GM21526 (cell line): ENCODE results near the gene BACH2.
"Not testable (repeated sequence)": the region's sequence is repeated elsewhere in the genome, so short reads cannot be mapped to it uniquely, and the experiment has no call there.

Source experiments
- ATAC-seq: cut with Tn5 transposase; IDR thresholded peaks from one replicate; pipeline ENCODE4 v1.9.1; 2021; ENCODE audit warnings: moderate library complexity; ENCODE audit not compliant: unreplicated experiment, low FRiP score

BACH2 gene

DNA sequence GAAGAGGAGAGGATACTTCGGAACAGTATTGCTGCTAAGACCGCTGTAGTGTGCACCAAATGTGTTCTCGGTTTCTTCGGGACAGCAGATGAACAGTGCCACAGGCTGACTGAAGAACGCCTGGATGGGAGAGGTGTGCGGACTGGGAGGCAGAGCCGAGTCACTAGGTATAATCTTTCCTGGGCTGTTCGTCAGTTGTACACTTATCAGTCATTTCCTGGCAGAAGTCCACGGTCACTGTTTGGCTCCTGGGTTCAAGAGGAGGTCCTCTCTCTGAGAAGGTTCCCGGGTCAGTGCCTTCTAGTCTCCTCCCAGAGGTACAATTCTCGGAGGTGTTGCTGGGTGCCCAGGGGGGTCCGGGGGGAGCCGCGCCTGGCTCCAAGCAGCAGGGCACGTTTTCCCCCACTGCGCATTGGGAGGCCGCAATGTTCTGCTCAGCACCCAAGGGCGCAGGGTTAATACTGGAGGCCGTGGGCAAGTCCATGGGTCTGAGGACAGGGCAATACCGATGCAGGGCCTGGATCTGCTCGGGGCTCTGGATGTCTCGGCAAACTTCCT lies 364.3 kb downstream of the BACH2 start:
- no peak for ATAC-seq

DNA sequence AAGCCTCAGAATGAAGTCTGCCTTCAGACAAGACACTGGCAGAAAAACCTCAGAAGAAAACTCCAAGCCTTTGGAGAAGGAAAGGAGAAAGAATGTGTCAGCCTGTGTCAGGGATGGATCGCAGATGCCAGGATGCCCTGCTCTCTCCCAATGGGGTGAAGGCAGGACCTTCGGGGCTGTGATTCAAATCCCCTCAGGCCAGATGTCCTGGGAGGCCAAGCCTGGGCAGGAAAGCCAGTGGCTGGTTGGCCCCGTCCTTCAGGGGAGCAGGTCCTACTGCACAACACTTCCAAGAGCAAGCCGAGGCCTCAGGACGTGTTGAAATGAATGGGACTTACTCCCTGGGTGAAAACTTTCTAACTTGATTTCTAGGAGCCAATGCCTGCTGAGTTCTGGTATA lies 365.9 kb downstream of the BACH2 start:
- ATAC-seq: no peak

DNA sequence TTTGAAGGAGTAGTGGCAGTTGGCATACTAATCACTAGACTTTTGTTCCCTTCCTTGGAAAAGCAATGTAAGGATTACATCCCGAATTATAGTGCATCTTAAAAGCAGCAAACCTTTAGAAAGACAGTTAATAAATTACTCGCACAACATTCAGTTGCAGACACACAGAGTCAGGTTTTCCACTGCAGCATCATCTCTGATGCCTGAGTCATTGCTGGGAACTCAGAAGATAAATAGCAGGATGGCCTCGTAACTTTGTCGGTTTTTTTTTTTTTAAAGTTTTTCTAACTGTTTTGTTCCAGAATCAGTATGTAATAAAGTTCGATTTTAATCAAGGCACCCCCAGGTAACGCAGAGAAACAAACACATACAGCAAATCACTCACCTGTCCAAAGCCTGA lies 368.0 kb downstream of the BACH2 start:
- ATAC-seq: no peak

DNA sequence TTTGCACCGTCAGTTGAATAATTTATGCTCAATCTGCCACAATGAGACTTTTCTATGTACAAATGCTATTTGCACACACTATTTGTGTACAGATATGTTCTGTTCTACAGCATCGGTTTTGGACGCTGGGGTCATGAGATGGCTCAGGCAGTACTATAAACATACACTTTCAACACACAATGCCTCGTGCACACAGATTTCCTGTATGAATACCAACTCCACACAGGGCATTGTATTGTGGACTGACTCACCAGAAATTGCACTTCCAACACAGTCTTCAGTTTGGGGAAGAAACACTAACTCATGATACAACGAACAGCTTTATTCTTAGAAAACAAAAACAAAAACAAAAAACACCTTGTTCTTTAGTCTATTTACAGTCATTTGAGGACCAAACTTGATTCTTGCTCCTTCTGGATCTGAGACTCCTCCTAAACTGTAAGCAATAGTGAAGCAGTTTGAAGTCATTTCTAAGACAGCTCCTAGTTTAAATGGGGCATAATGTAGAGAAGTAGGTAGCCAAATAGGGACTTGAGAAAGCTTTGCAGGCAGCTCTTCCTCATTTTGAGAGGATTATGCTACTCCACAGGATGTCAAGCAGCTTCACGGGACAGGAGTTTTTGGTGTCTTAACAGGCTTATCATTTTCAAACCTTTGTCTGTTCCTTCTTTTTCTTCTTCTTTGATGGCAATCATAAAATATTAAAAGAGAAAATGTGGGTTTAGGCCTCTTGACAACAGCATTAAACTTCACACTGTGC lies 368.7 kb downstream of the BACH2 start:
- ATAC-seq: no peak

DNA sequence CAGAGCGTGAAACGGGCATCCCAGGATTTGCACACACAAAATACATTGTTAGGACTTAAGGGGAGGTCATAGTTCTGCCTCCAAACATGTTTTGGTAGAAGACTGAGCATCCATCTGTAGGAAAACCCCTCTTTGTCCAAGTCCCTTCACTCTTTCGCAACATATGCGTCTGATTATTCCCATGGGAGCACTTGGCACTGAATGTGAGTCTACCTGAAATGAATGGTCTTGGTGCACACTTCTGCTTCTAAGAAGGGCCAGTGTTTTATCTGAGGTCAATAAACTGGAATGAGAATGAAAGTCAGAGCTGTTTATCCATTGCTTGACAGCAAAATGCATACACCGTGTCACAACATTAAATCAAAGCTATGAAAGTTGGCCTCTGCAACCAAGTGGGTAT lies 369.4 kb downstream of the BACH2 start:
- ATAC-seq: no peak

DNA sequence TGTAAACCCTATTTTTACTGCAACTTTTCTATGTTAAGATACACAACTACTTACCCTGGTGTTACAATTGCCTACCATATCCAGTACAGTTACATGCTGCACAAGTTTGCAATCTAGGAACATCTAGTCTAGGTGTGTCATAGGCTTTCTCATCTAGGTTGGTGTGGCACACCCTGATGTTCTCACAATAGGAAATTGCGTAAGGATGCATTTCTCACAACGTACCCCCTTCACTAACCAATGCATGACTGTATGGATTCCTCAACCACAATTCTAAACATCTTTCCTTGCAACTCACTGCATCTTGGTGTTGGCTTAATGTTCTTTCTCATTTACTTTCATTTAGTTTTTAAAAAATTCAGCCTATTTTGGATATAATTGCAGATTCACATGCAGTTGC lies 370.8 kb downstream of the BACH2 start:
- ATAC-seq: no peak

DNA sequence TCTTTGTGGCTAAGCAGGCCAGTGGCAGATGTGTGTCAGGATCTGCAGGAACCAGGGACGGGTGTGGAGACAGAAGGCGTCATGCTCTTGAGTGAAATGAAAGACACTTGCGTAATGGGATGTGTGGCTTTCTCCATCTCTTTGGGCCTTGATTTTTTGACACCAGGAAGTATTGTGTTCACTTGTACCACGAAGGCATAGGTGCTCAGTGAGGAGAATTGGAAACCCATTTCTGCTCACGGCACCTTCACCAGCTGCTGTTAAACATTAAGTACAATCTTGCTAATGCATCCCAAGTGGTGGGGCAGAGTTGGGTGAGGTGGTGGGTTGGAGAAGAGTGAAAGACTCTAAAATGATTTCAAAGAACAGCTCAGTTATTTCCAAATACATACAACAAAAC lies 372.4 kb downstream of the BACH2 start:
- ATAC-seq: no peak

DNA sequence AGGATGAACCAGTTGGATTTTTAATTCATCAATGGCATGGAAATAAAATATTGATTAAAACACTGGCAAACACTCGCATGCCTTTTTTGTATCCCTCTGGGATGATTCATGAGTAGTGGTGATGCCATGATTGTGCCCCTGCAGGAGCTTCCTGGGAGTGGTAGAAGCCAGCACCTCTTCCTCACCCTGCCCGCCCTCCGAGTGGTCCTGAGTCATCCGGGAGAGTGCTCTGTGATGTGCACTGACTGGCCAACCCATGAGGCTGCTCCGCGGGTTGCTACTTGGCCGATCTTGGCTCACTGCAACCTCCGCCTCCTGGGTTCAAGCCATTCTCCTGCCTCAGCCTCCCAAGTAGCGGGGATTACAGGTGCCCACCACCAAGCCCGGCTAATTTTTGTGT lies 375.0 kb downstream of the BACH2 start:
- no peak for ATAC-seq

DNA sequence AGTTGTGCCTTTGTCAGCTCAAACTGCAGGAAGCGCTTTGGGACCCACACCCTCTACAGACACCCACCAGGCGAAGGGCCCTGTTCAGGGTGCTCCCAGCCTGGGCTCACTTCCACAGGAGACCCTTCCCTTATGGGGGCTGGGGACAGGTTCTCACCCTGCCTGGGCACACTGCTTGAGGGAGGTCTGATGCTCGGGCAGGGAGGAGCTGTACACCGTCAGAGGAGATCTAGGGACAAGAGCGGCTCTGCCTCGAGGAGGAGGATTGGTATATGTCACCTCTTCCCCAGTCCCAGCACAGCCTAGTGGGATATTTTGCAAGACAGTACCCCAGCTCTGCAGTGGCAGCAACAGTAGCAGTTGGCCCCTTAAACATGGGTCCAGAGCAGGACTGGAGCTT lies 375.4 kb downstream of the BACH2 start:
- ATAC-seq: no peak

DNA sequence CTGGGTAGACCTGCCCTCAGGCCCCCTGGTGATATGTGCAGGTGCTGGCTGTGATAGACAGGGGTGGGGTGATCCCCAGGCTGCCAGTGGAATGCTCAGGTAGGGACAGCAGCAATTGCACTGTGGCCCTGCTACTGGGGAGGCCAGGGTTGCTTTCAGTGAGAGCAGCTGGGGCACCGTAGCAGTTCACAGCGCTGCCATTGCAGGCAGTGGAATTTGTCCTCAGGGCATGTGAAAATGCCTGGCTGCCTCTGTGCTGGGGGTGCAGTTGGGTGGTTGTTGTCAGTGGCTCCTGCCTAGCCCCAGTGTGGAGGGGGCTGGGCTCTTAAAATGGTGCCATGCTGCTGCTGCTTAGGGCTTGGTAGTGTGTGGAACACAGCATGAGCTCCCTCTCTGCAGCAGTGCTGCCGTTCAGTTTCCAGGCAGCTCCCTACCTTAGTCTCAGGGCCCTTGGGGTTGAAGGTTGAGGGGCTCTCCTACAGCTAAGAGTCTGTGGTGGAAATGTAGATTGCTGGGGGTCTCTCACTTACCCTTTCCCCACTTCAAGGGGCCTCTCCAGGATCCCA lies 378.8 kb downstream of the BACH2 start:
- no peak for ATAC-seq

DNA sequence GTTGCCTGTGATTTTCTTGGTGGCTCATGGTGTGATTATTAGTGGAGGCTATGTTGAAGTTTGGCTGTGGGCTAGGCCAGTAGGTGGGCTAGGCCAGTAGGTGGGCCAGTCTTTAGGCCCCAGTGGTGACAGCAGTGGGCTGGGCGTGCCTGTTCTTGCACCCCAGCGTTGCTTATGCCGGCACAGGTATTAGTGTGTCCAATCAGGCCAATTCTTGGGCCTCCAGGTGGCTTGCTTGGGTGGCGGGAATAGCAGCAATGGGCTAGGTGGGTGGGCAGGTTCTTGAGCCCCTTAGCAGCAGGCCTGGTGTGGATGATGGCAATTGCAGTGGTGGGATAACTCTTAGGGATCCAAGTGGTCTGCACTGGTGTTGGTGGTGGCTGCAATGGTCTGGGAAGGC lies 379.4 kb downstream of the BACH2 start:
- ATAC-seq: no peak

DNA sequence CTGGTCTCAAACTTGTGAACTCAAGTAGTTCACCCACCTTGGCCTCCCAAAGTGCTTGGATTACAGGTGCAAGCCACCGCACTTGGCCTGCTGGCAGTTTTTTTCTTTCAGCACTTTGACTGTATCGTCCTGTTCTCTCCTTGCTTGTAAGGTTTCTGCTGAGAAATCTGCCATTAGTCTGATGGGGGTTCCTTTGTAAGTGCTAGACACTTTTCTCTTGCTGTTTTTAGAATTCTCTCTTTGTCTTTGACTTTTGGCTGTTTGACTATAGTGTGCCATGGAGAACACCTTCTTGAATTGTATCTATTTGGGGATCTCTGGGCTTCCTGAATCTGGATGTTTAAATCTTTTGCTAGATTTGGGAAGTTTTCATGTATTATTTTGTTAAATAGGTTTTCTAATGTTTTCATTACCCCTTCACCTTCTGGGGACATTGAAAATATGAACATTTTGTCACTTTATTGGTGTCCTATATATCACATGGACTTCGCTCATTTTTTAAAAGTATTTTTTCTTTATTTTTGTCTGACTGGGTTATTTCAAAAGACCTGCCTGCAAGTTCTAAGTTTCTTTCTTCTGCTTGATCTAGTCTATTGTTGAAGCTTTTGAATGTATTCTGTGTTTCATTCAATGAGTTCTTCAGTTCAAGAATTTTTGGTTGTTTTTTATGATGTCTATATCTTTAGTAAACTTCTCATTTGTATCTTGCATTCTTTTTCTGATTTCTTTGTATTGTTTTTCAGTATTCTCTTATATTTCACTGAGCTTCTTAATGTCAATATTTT lies 380.3 kb downstream of the BACH2 start:
- no peak for ATAC-seq

DNA sequence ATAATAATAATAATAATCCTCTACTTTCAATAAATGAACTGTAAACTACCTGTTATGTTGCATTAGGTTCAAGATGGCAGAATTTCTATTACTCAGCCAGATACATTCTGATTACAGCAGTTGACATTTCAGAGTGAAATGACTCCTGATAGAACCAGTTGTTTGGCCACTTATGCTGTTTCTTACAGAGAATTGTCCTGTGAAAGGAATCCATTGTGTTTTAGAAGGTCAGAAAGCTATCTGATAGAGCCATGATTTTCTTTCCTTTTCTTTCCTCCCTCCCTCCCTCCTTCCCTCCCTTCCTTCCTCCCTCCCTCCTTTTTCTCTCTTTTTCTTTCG lies 385.8 kb downstream of the BACH2 start:
- no peak for ATAC-seq

DNA sequence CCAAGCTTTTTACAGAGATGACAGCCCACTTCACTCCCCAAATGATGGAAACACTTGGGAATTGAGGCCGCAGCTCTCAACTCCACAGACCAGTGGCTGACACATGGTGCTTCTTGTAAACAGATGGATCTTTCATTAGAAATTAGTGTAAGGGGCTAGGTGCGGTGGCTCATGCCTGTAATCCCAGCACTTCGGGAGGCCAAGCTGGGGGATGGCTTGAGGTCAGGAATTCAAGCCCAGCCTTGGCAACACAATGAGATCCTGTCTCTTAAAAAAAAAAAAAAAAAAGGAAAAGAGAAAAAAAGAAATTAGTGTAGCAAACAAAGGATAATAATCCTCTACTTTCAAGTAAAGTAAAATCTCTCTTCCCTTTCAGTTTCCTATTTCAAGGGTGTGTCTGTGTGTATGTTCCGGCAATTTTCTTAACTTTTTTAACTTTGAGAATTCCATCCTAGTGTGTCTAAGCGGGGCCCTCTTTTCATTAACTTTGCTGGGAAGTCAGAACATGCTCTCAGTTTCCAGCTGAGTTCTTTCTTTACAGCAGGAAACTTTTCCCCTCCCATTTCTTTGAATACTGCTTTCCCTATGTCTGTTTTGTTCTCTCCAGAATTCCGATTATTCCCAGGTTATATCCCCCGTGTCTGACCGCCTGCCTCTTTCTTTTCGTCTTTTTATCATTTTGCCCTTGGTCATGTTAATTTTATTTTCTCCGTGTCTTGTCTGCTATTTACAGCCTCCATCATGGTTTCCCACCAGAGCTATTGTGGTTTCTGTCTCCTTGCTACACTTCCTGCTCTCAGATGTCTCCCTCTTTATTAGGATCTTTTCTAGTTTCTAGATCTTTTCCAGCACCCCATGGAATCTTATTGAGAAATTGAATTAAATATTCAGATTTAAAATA lies 386.4 kb downstream of the BACH2 start:
- not testable (repeated sequence) for ATAC-seq

DNA sequence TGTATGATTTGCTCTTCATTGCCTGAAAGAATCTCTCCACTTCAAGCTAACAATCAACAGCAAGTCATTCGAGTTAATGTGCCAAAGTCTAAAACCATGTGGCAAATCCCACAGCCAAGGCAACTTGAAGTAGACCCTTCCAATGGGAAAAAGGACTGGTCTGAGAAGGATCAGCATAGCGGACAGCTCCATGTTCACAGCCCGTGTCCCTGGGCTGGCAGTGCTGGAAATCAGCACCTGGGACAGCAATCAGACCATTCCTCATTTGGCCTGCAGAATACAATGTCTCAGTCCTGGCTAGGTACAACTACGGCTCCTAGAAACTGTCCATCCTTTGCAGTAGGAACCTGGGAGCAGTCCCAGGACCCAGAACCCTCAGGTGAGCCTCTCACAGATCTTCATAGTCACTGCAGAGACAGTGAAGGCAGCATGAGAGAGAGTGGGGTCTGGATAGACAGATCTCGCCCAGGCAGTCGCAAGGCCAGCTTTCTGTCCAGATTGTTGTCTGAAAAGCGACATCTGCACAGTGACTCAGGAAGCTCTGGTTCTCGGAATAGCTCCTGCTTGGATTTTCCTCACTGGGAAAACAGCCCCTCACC lies 401.3 kb downstream of the BACH2 start:
- no peak for ATAC-seq

DNA sequence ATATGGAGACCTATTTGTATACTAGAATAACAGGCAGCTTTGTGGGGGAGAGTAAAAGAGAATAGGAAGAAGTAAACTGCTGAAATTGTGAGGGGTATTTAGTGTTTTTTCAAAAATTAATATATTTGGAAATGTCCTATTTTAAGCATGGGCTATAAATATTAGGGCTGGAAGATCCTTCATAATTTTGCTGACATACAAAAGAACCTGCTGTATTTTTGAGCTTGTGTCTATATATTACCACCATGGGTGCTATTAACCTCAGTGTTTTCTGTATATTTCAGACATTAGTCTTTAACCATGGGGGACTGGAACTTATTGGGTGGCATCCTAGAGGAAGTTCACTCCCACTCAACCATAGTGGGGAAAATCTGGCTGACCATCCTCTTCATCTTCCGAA lies 402.5 kb downstream of the BACH2 start, which contains the start of gene GJA10:
TSS of gene GJA10 (plus strand) at position 301 of the 400 bp plus-strand sequence. CDS start at position 301, 0 bp downstream.
- no peak for ATAC-seq

DNA sequence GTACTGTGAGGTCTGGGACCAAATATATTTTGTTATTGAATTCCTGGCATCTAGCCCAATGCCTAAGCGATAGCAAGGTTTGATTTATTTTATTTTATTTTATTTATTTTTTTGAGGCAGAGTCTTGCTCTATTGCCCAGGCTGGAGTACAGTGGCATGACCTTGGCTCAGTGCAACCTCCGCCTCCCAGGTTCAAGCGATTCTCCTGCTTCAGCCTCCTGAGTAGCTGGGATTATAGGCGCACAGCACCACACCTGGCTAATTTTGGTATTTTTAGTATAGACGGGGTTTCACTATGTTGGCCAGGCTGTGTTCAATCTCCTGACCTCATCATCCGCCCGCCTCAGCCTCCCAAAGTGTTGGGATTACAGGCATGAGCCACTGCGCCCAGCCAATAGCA lies 404.1 kb downstream of the BACH2 start:
- not testable (repeated sequence) for ATAC-seq

DNA sequence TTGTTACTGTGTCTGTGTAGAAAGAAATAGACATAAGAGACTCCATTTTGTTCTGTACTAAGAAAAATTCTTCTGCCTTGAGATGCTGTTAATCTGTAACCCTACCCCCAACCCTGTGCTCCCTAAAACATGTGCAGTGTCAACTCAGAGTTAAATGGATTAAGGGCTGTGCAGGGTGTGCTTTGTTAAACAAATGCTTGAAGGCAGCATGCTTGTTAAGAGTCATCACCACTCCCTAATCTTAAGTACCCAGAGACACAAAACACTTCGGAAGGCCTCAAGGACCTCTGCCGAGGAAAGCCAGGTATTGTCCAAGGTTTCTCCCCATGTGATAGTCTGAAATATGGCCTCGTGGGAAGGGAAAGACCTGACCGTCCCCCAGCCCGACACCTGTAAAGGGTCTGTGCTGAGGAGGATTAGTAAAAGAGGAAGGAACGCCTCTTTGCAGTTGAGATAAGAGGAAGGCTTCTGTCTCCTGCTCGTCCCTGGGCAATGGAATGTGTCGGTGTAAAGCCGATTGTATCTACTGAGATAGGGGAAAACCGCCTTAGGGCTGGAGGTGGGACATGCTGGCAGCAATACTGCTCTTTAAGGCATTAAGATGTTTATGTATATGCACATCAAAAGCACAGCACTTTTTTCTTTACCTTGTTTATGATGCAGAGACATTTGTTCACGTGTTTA lies 405.7 kb downstream of the BACH2 start:
- not testable (repeated sequence) for ATAC-seq

DNA sequence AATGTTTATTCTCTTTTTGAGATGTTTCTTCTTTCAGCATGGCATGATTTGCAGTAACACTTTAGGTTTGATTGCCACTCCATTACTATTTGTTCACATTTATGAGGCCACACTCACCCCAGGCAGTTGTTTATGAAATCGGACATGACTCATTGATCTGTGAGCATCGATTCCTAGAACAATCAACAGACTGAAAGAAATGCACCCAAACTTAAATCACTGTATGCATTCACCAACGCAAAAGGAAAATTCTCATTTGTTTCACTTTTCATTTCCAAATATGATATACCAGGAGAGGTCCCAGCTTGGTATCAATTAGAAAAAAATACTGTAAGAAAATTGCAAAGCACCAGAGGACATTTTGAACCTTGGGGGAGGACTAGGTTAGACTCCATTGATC lies 407.8 kb downstream of the BACH2 start:
- ATAC-seq: no peak

DNA sequence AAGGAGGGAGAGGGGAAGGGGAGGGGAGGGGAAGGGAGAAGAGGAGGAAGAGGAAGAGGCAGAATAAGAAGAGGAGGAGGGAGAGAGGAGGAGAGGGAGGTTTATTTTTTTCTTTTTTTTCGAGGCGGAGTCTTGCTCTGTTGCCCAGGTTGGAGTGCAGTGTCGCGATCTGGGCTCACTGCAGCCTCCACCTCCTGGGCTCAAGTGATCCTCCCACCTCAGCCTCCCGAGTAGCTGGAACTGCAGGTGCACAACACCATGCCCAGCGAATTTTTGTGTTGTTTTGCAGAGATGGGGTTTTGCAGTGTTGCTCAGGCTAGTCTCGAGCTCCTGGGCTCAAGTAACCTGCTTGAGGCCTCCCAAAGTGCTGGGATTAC lies 408.5 kb downstream of the BACH2 start:
- no peak for ATAC-seq
